Sigmoid colon (tissue), 4 donors: ENCODE results near the gene MPZL2.

Source experiments
- EP300 ChIP-seq, 4 donors: sonication (generic); formaldehyde crosslinking; IDR thresholded peaks; one replicate each; pipeline ENCODE4 v1.6.1; 2017; ENCODE audit warnings: antibody characterized with exemption in 4 of 4
- POLR2AphosphoS5 ChIP-seq, 4 donors: sonication (generic); formaldehyde crosslinking; IDR thresholded peaks; one replicate each; pipeline ENCODE4 v1.6.1; 2017; ENCODE audit warnings: antibody characterized with exemption in 4 of 4
- TF ChIP-seq, protein P1 (sequence below), 4 experiments: fragments of 450-650 bp in 3 of 4; fragments of 200-600 bp in 1 of 4; IDR thresholded peaks; one replicate each; pipeline ENCODE4 v1.5.1; 2016 to 2019; ENCODE audit warnings: antibody characterized with exemption in 4 of 4, mild to moderate bottlenecking in 3 of 4, moderate library complexity in 2 of 4

DNA sequence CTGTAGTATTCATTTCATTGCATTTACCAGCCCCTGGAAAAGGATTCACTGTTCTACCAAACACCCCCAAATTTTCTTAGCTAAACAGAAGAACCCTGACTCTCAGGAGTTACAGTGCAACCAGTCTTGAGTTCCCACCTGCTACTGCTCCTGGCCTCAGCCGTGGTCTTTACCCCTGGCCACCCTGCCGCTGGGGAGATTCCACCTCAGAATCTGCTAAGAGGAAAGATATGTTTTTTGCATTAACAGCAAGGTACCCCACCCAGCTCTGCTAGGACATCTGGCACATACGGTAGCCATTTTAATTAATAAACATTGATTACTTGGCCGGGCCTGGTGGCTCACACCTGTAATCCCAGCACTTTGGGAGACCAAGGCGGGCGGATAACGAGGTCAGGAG lies 48.3 kb downstream of the MPZL2 start:
- no peak for TF ChIP-seq POLR2AphosphoS5 (IDR thresholded peaks at IDR 0.05)
- TF ChIP-seq EP300 (IDR thresholded peaks at IDR 0.05), result no peak
- TF ChIP-seq, protein P1, sequence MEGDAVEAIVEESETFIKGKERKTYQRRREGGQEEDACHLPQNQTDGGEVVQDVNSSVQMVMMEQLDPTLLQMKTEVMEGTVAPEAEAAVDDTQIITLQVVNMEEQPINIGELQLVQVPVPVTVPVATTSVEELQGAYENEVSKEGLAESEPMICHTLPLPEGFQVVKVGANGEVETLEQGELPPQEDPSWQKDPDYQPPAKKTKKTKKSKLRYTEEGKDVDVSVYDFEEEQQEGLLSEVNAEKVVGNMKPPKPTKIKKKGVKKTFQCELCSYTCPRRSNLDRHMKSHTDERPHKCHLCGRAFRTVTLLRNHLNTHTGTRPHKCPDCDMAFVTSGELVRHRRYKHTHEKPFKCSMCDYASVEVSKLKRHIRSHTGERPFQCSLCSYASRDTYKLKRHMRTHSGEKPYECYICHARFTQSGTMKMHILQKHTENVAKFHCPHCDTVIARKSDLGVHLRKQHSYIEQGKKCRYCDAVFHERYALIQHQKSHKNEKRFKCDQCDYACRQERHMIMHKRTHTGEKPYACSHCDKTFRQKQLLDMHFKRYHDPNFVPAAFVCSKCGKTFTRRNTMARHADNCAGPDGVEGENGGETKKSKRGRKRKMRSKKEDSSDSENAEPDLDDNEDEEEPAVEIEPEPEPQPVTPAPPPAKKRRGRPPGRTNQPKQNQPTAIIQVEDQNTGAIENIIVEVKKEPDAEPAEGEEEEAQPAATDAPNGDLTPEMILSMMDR (IDR thresholded peaks at IDR 0.05), result no peak
